Neural progenitor cell (in vitro differentiated cells): ENCODE measurements around the gene FAM13C. TPM values are rescaled to one million over a fixed set of nuclear protein-coding genes. Genes with fewer than 3 reads are reported as not detected.

Experiments
- DNase-seq: peaks from one replicate; pipeline ENCODE4 v3.0.0-alpha.2; 2016; ENCODE audit warnings: low spot score
- H2AFZ ChIP-seq: fragments of 200-600 bp; sonication (generic); replicated peaks from 2 replicates; pipeline ENCODE4 v1.6.1; 2016; ENCODE audit warnings: antibody characterized with exemption
- H3F3A ChIP-seq: fragments of 200-600 bp; sonication (generic); 2 replicates; pipeline ENCODE4 v1.6.1; 2016; ENCODE audit warnings: antibody characterized with exemption, low read depth
- H3K27ac ChIP-seq: fragments of 200-600 bp; sonication (generic); 2 replicates; pipeline ENCODE4 v1.5.1; 2016; ENCODE audit warnings: mild to moderate bottlenecking
- H3K27me3 ChIP-seq: fragments of 200-600 bp; sonication (generic); 2 replicates; pipeline ENCODE4 v1.6.1; 2016; ENCODE audit warnings: mild to moderate bottlenecking, moderate library complexity
- H3K36me3 ChIP-seq: fragments of 200-600 bp; sonication (generic); 2 replicates; pipeline ENCODE4 v1.5.1; 2016
- H3K4me1 ChIP-seq: fragments of 200-600 bp; sonication (generic); 2 replicates; pipeline ENCODE4 v1.6.1; 2016; ENCODE audit warnings: mixed run types
- H3K4me2 ChIP-seq: fragments of 200-600 bp; sonication (generic); 2 replicates; pipeline ENCODE4 v1.6.1; 2016
- H3K4me3 ChIP-seq: fragments of 200-600 bp; sonication (generic); 2 replicates; pipeline ENCODE4 v1.5.1; 2016
- H3K79me2 ChIP-seq: fragments of 200-600 bp; sonication (generic); 2 replicates; pipeline ENCODE4 v1.6.1; 2016; ENCODE audit warnings: low read depth
- H3K9ac ChIP-seq: fragments of 200-600 bp; sonication (generic); 2 replicates; pipeline ENCODE4 v1.6.1; 2016
- H3K9me3 ChIP-seq: fragments of 200-600 bp; sonication (generic); 2 replicates; pipeline ENCODE4 v1.5.1; 2016; ENCODE audit warnings: low read depth
- H4K20me1 ChIP-seq: fragments of 200-600 bp; sonication (generic); 2 replicates; pipeline ENCODE4 v1.6.1; 2016; ENCODE audit warnings: low read depth
- H3K27ac Mint-ChIP-seq: 3 replicates; pipeline ENCODE4 v1.8.0; 2021; ENCODE audit warnings: mixed read lengths
- H3K27me3 Mint-ChIP-seq: 2 replicates; pipeline ENCODE4 v1.8.0; 2022; ENCODE audit warnings: low read depth, mild to moderate bottlenecking, inconsistent platforms, moderate library complexity, mixed read lengths; ENCODE audit not compliant: insufficient read depth
- H3K36me3 Mint-ChIP-seq: 3 replicates; pipeline ENCODE4 v1.8.0; 2021; ENCODE audit warnings: mixed read lengths
- H3K4me1 Mint-ChIP-seq: 3 replicates; pipeline ENCODE4 v1.8.0; 2021; ENCODE audit warnings: mixed read lengths
- H3K4me3 Mint-ChIP-seq: 3 replicates; pipeline ENCODE4 v1.8.0; 2021; ENCODE audit warnings: mild to moderate bottlenecking, moderate library complexity, mixed read lengths
- H3K9me3 Mint-ChIP-seq: 3 replicates; pipeline ENCODE4 v1.8.0; 2020; ENCODE audit warnings: mixed read lengths
- CTCF ChIP-seq: fragments of 200-600 bp; sonication (generic); IDR thresholded peaks from 2 replicates; pipeline ENCODE4 v1.5.1; 2017; ENCODE audit warnings: antibody characterized with exemption, mild to moderate bottlenecking
- EZH2 ChIP-seq: fragments of 200-600 bp; sonication (generic); IDR thresholded peaks from 2 replicates; pipeline ENCODE4 v1.6.1; 2017; ENCODE audit warnings: antibody characterized with exemption, mild to moderate bottlenecking, moderate library complexity
- EZH2phosphoT487 ChIP-seq: fragments of 200-600 bp; sonication (generic); IDR thresholded peaks from 2 replicates; pipeline ENCODE4 v1.6.1; 2017; ENCODE audit warnings: antibody characterized with exemption
- total RNA-seq: library from RNA; depleted of rRNA; stranded (reverse); fragments of >200 nt; gene quantifications from 2 replicates; pipeline ENCODE4 v1.2.3, GENCODE V29; 2015; ENCODE audit warnings: low replicate concordance

Gene FAM13C
- total RNA-seq, 1 donor from 2014 or later = 3.1 TPM

- no peaks in the 10 kb centered on the region for H3K27me3 Mint-ChIP-seq
- no peak overlapping the region for H3K27ac ChIP-seq
- DNase-seq = no peak
Observed at GRCh38 chr10:59340285-59340684, 22.1 kb downstream of the FAM13C start.

GRCh38 chr10:59339351-59339750, 23.0 kb downstream of the FAM13C start:
- H3K4me1 Mint-ChIP-seq = peaks cover 12% of the 10 kb centered on the region

More at GRCh38 chr10:59340285-59340684, 22.1 kb downstream of the FAM13C start:
- no peaks in the 10 kb centered on the region for H4K20me1 ChIP-seq
- Mint-ChIP-seq H3K9me3 (peaks cover 2% of the 10 kb centered on the region), H3K36me3 (peaks cover 2% of the 10 kb centered on the region), H3K4me1 (peaks cover 12% of the 10 kb centered on the region), H3K27ac (no peak overlapping the region), H3K4me3 (no peak overlapping the region)
- H3K9ac ChIP-seq = no peak overlapping the region
- H2AFZ ChIP-seq = no peak overlapping the region
- no peak overlapping the region for H3K4me2 ChIP-seq
- H3K27me3 ChIP-seq = no peaks in the 10 kb centered on the region
- no peaks in the 10 kb centered on the region for H3K79me2 ChIP-seq
- H3K9me3 ChIP-seq = no peaks in the 10 kb centered on the region
- H3K4me3 ChIP-seq = no peak overlapping the region
- H3K36me3 ChIP-seq = no peaks in the 10 kb centered on the region
- H3F3A ChIP-seq = no peaks in the 10 kb centered on the region
- no peak for TF ChIP-seq CTCF
- TF ChIP-seq EZH2 = no peak
- TF ChIP-seq EZH2phosphoT487 = no peak
- H3K4me1 ChIP-seq = peaks cover 31% of the 10 kb centered on the region

GRCh38 chr10:59337201-59337652, 25.1 kb downstream of the FAM13C start:
- no peaks in the 10 kb centered on the region for H3K27me3 ChIP-seq
- no peak overlapping the region for H3K27ac Mint-ChIP-seq

More at GRCh38 chr10:59339351-59339750, 23.0 kb downstream of the FAM13C start:
- no peaks in the 10 kb centered on the region for H3K27me3 Mint-ChIP-seq
- no peaks in the 10 kb centered on the region for H3K27me3 ChIP-seq
- TF ChIP-seq CTCF (no peak), EZH2 (no peak), EZH2phosphoT487 (no peak)
- peaks cover 31% of the 10 kb centered on the region for H3K4me1 ChIP-seq
- H3K4me3 Mint-ChIP-seq = no peak overlapping the region
- no peak overlapping the region for H3K9ac ChIP-seq
- peaks cover 2% of the 10 kb centered on the region for H3K9me3 Mint-ChIP-seq
- H3K36me3 Mint-ChIP-seq = peaks cover 2% of the 10 kb centered on the region
- no peak overlapping the region for H3K4me2 ChIP-seq
- no peaks in the 10 kb centered on the region for H3K9me3 ChIP-seq
- H3K27ac Mint-ChIP-seq = no peak overlapping the region
- no peaks in the 10 kb centered on the region for H3F3A ChIP-seq
- H4K20me1 ChIP-seq = no peaks in the 10 kb centered on the region
- no peak overlapping the region for H2AFZ ChIP-seq
- no peak overlapping the region for H3K4me3 ChIP-seq
- H3K27ac ChIP-seq = no peak overlapping the region
- no peaks in the 10 kb centered on the region for H3K36me3 ChIP-seq
- DNase-seq = no peak
- no peaks in the 10 kb centered on the region for H3K79me2 ChIP-seq

More at GRCh38 chr10:59337201-59337652, 25.1 kb downstream of the FAM13C start:
- DNase-seq = peak; percentile 16
- H3K27ac ChIP-seq = no peak overlapping the region
- peaks cover 12% of the 10 kb centered on the region for H3K4me1 Mint-ChIP-seq
- H2AFZ ChIP-seq = peak overlapping the region; percentile 23
- no peak overlapping the region for H3K9ac ChIP-seq
- no peaks in the 10 kb centered on the region for H3K9me3 ChIP-seq
- no peaks in the 10 kb centered on the region for H4K20me1 ChIP-seq
- TF ChIP-seq EZH2 (no peak), EZH2phosphoT487 (no peak), CTCF (no peak)
- H3K27me3 Mint-ChIP-seq = no peaks in the 10 kb centered on the region
- no peaks in the 10 kb centered on the region for H3F3A ChIP-seq
- no peak overlapping the region for H3K4me2 ChIP-seq
- H3K4me1 ChIP-seq = peaks cover 18% of the 10 kb centered on the region
- H3K36me3 Mint-ChIP-seq = no peaks in the 10 kb centered on the region
- H3K4me3 ChIP-seq = no peak overlapping the region
- no peak overlapping the region for H3K4me3 Mint-ChIP-seq
- H3K9me3 Mint-ChIP-seq = no peaks in the 10 kb centered on the region
- no peaks in the 10 kb centered on the region for H3K79me2 ChIP-seq
- H3K36me3 ChIP-seq = no peaks in the 10 kb centered on the region
